KMS-11 (cell line): ENCODE data around the gene POU6F2.

Experiments
- H2AFZ ChIP-seq: fragments of 200-600 bp; sonication (generic); 2 replicates; pipeline ENCODE4 v1.6.1; 2016; ENCODE audit warnings: antibody characterized with exemption, mixed run types, low read depth
- H3K27ac ChIP-seq: fragments of 200-600 bp; sonication (generic); 2 replicates; pipeline ENCODE4 v1.6.1; 2016; ENCODE audit warnings: mild to moderate bottlenecking, mixed run types
- H3K27me3 ChIP-seq: fragments of 200-600 bp; sonication (generic); 2 replicates; pipeline ENCODE4 v1.6.1; 2017; ENCODE audit warnings: mild to moderate bottlenecking, low read depth, mixed run types, moderate library complexity; ENCODE audit not compliant: insufficient read depth
- H3K36me3 ChIP-seq: fragments of 200-600 bp; sonication (generic); 2 replicates; pipeline ENCODE4 v1.6.1; 2017; ENCODE audit warnings: mild to moderate bottlenecking, mixed run types; ENCODE audit not compliant: insufficient read depth
- H3K4me1 ChIP-seq: fragments of 200-600 bp; sonication (generic); 2 replicates; pipeline ENCODE4 v1.6.1; 2016; ENCODE audit warnings: mild to moderate bottlenecking, low read depth, mixed run types; ENCODE audit not compliant: poor library complexity, severe bottlenecking
- H3K4me2 ChIP-seq: fragments of 200-600 bp; sonication (generic); 2 replicates; pipeline ENCODE4 v1.7.0; 2016; ENCODE audit warnings: mild to moderate bottlenecking, mixed run types
- H3K4me3 ChIP-seq: fragments of 200-600 bp; sonication (generic); IDR thresholded peaks from 2 replicates; pipeline ENCODE4 v1.6.1; 2017; ENCODE audit warnings: low read depth, low read length, mixed read lengths; ENCODE audit not compliant: insufficient read depth
- H3K79me2 ChIP-seq: fragments of 200-600 bp; sonication (generic); 2 replicates; pipeline ENCODE4 v1.6.1; 2016; ENCODE audit warnings: low read depth, mixed run types; ENCODE audit not compliant: insufficient read depth
- H3K9ac ChIP-seq: fragments of 200-600 bp; sonication (generic); 2 replicates; pipeline ENCODE4 v1.6.1; 2016; ENCODE audit warnings: mild to moderate bottlenecking, mixed run types
- H4K20me1 ChIP-seq: fragments of 200-600 bp; sonication (generic); 2 replicates; pipeline ENCODE4 v1.6.1; 2016; ENCODE audit warnings: mild to moderate bottlenecking, mixed run types; ENCODE audit not compliant: insufficient read depth
- TF ChIP-seq, protein P1 (sequence below): fragments of 200-600 bp; sonication (generic); conservative IDR thresholded peaks from 2 replicates; pipeline ENCODE4 v1.6.1; 2017; ENCODE audit warnings: low read depth, mild to moderate bottlenecking, antibody characterized with exemption, low read length, moderate library complexity, mixed read lengths

The POU6F2 gene

GRCh38 chr7:39357648-39358047 lies 379.9 kb downstream of the POU6F2 start:
- H3K27ac ChIP-seq: no peak overlapping the region
- no peak overlapping the region for H2AFZ ChIP-seq
- H4K20me1 ChIP-seq: no peaks in the 10 kb centered on the region
- no peaks in the 10 kb centered on the region for H3K4me1 ChIP-seq
- H3K4me3 ChIP-seq: no peak overlapping the region
- TF ChIP-seq, protein P1, sequence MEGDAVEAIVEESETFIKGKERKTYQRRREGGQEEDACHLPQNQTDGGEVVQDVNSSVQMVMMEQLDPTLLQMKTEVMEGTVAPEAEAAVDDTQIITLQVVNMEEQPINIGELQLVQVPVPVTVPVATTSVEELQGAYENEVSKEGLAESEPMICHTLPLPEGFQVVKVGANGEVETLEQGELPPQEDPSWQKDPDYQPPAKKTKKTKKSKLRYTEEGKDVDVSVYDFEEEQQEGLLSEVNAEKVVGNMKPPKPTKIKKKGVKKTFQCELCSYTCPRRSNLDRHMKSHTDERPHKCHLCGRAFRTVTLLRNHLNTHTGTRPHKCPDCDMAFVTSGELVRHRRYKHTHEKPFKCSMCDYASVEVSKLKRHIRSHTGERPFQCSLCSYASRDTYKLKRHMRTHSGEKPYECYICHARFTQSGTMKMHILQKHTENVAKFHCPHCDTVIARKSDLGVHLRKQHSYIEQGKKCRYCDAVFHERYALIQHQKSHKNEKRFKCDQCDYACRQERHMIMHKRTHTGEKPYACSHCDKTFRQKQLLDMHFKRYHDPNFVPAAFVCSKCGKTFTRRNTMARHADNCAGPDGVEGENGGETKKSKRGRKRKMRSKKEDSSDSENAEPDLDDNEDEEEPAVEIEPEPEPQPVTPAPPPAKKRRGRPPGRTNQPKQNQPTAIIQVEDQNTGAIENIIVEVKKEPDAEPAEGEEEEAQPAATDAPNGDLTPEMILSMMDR: peak; percentile 73
- H3K36me3 ChIP-seq: no peaks in the 10 kb centered on the region
- no peak overlapping the region for H3K9ac ChIP-seq
- no peaks in the 10 kb centered on the region for H3K27me3 ChIP-seq
- H3K79me2 ChIP-seq: no peaks in the 10 kb centered on the region
- H3K4me2 ChIP-seq: no peak overlapping the region

GRCh38 chr7:39360038-39360437 lies 382.3 kb downstream of the POU6F2 start:
- Histone ChIP-seq H3K4me1 (no peaks in the 10 kb centered on the region), H3K79me2 (no peaks in the 10 kb centered on the region), H4K20me1 (no peaks in the 10 kb centered on the region), H2AFZ (no peak overlapping the region), H3K9ac (no peak overlapping the region), H3K4me3 (no peak overlapping the region), H3K4me2 (no peak overlapping the region), H3K27me3 (no peaks in the 10 kb centered on the region), H3K27ac (no peak overlapping the region), H3K36me3 (no peaks in the 10 kb centered on the region)
- TF ChIP-seq, protein P1: no peak

GRCh38 chr7:39360766-39361165 lies 383.1 kb downstream of the POU6F2 start:
- no peak overlapping the region for H2AFZ ChIP-seq
- H4K20me1 ChIP-seq: no peaks in the 10 kb centered on the region
- H3K36me3 ChIP-seq: no peaks in the 10 kb centered on the region
- H3K79me2 ChIP-seq: no peaks in the 10 kb centered on the region
- H3K4me3 ChIP-seq: no peak overlapping the region
- TF ChIP-seq, protein P1: no peak
- no peak overlapping the region for H3K9ac ChIP-seq
- no peak overlapping the region for H3K4me2 ChIP-seq
- H3K27me3 ChIP-seq: no peaks in the 10 kb centered on the region
- no peak overlapping the region for H3K27ac ChIP-seq
- no peaks in the 10 kb centered on the region for H3K4me1 ChIP-seq

DNA sequence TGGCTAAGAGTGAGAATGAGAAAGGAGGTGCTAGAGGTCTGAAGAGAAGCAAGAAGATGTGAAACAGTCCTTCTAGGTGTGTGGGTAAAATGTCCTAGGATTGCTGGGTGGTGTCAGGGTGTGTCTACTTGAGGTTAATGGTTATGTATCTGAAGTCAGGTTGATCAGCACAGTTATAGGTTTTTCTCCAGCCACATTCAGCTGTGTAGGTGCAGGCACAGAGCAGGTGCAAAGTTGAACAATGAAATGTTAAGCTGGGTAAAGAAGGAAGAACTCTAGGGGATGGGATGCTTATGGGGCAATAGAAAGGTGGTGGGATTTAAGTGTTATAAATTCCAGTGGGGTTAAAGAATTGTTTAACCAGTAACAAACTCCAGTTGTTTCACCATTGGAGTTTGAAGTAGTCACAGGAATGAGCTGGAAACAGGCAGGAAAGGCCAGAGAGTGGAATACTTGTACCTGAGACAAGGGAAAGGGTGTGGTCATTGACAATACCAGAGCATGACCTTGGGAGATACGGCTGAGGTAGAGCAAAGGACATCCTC lies 388.1 kb downstream of the POU6F2 start:
- Histone ChIP-seq H3K79me2 (no peaks in the 10 kb centered on the region), H3K27me3 (no peaks in the 10 kb centered on the region), H3K4me2 (no peak overlapping the region), H3K4me1 (no peaks in the 10 kb centered on the region), H3K9ac (no peak overlapping the region), H4K20me1 (no peaks in the 10 kb centered on the region), H3K4me3 (no peak overlapping the region), H2AFZ (no peak overlapping the region), H3K36me3 (no peaks in the 10 kb centered on the region), H3K27ac (no peak overlapping the region)
- TF ChIP-seq, protein P1: no peak
